ENCODE data around the gene SIGLEC14. TPM values are rescaled to one million over a fixed set of nuclear protein-coding genes. Genes with fewer than 3 reads are reported as not detected.
"Not testable (repeated sequence)": the region's sequence is repeated elsewhere in the genome, so short reads cannot be mapped to it uniquely, and the experiment has no call there.

SIGLEC14 gene
- total and polyA plus RNA-seq, 9 donors, result 0.11 to 4.1 (median 0.83) TPM; not detected in 2

DNA sequence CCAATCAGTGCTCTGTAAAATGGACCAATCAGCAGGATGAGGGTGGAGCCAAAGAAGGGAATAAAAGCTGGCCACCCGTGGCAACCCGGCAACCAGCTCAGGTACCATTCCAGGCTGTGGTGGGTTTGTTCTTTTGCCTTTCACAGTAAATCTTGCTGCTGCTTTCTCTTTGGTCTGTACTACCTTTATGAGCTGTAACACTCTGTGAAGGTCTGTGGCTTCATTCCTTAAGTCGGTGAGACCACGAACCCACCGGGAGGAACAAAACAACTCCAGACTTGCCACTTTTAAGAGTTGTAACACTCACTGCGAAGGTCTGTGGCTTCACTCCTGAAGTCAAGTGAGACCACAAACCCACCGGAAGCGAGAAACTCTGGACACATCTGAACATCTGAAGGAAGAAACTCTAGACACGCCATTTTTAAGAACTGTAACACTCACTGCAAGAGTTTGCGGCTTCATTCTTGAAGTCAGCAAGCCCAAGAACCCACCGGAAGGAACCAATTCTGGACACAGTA, 30.0 kb upstream of the SIGLEC14 start:
- intact Hi-C loops (cut with DNase I), result no loop called here
- Histone ChIP-seq H3K36me3 (no peaks in the 10 kb centered on the region), H3K9me3 (no peaks in the 10 kb centered on the region), H3K4me1 (ENCODE audit: insufficient read depth) (peaks cover 2% of the 10 kb centered on the region), H3K27me3 (no peaks in the 10 kb centered on the region), H3K4me3 (no peak overlapping the region), H3K27ac (no peak overlapping the region)
- TF ChIP-seq, protein P1, sequence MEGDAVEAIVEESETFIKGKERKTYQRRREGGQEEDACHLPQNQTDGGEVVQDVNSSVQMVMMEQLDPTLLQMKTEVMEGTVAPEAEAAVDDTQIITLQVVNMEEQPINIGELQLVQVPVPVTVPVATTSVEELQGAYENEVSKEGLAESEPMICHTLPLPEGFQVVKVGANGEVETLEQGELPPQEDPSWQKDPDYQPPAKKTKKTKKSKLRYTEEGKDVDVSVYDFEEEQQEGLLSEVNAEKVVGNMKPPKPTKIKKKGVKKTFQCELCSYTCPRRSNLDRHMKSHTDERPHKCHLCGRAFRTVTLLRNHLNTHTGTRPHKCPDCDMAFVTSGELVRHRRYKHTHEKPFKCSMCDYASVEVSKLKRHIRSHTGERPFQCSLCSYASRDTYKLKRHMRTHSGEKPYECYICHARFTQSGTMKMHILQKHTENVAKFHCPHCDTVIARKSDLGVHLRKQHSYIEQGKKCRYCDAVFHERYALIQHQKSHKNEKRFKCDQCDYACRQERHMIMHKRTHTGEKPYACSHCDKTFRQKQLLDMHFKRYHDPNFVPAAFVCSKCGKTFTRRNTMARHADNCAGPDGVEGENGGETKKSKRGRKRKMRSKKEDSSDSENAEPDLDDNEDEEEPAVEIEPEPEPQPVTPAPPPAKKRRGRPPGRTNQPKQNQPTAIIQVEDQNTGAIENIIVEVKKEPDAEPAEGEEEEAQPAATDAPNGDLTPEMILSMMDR (IDR thresholded peaks at IDR 0.05), result no peak
- TF ChIP-seq POLR2A (IDR thresholded peaks at IDR 0.05) (no peak), EP300 (IDR thresholded peaks at IDR 0.05) (no peak)
- no peak for DNase-seq
- 70 to 71% (median 70%) methylated on average over 11 of the region's 11 CpGs for WGBS, 3 donors

DNA sequence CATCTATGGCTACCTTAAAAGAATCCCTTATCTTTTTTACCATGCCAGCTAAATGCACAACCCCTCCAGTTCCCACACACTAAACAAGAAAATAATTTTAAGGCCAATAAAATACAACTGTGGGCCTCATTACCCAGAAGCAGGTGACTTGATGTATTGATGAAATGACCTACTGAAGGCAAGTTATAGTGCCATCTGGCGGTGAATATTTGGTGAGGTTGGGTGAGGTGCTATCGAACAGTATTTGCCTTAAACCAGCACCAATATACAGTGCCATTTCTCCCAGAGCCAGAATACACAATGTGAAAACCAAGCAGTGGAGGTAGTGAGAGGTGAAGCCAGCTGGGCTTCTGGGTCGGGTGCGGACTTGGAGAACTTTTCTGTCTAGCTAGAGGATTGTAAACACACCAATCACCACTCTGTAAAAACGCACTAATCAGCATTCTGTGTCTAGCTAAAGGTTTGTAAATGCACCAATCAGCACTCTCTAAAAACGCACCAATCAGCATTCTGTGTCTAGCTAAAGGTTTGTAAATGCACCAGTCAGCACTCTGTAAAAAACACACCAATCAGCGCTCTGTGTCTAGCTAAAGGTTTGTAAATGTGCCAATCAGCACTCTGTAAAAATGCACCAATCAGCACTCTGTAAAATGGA, 29.4 kb upstream of the SIGLEC14 start:
- H3K9me3 ChIP-seq; H3K27me3 ChIP-seq; H3K36me3 ChIP-seq; H3K4me1 ChIP-seq (ENCODE audit: insufficient read depth); H3K27ac ChIP-seq; intact Hi-C loops (cut with DNase I); DNase-seq; H3K4me3 ChIP-seq: not testable (repeated sequence)
- 50 to 63% (median 61%) methylated on average over 7 of the region's 7 CpGs for WGBS, 3 donors

DNA sequence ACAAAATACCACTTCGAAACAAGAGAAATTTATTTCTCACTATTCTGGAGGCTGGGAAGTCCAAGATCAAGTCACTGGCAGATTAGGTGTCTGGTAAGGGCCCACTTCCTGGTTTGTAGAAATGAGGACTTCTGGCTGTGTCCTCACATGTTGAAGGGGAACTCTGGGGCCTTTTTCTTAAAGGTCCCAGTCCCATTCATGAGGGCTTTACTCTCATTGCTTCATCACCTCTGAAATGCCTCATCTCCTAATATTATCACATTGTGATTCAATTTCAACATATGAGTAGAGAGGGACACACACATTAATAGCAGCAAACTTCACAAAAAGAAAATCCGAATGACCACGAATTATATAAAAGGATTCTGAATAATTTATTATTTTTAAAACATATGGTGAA, 21.6 kb upstream of the SIGLEC14 start:
- Histone ChIP-seq H3K27ac (no peak overlapping the region), H3K4me3 (no peak overlapping the region), H3K36me3 (no peaks in the 10 kb centered on the region), H3K9me3 (no peaks in the 10 kb centered on the region), H3K4me1 (ENCODE audit: insufficient read depth) (no peaks in the 10 kb centered on the region), H3K27me3 (no peaks in the 10 kb centered on the region)
- TF ChIP-seq EP300 (IDR thresholded peaks at IDR 0.05) (no peak), POLR2A (IDR thresholded peaks at IDR 0.05) (no peak)
- TF ChIP-seq, protein P1 (IDR thresholded peaks at IDR 0.05), result no peak
- 56 to 82% (median 68%) methylated on average over 3 of the region's 3 CpGs for WGBS, 3 donors
- intact Hi-C loops (cut with DNase I), result no loop called here
- no peak for DNase-seq

DNA sequence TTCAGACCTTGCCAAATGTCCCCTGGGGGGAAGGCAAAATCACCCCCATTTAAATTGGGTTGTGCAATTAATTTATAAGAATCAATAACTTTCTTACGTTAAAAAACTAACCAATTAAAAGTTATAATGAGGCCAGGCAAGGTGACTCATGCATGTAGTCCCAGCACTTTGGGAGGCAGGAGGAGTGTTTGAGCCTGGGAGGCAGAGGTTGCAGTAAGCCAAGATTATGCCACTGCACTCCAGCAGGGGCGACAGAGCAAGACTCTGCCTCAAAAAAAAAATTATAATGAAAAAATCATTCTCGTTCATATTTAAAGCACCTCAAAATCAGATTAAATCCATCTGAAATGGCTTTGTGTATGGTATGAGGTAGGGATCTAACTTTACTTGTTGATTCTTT, 18.4 kb upstream of the SIGLEC14 start:
- H3K36me3 ChIP-seq, result no peaks in the 10 kb centered on the region
- H3K4me1 ChIP-seq (ENCODE audit: insufficient read depth), result no peaks in the 10 kb centered on the region
- intact Hi-C loops (cut with DNase I), result no loop called here
- no peak overlapping the region for H3K27ac ChIP-seq
- no peaks in the 10 kb centered on the region for H3K27me3 ChIP-seq
- no peak overlapping the region for H3K4me3 ChIP-seq
- H3K9me3 ChIP-seq, result no peaks in the 10 kb centered on the region
- no peak for DNase-seq
- WGBS, 3 donors, result 49 to 55% (median 54%) methylated on average over 3 of the region's 3 CpGs
- TF ChIP-seq POLR2A (IDR thresholded peaks at IDR 0.05), result no peak
- no peak for TF ChIP-seq EP300 (IDR thresholded peaks at IDR 0.05)
- TF ChIP-seq, protein P1 (IDR thresholded peaks at IDR 0.05), result no peak

DNA sequence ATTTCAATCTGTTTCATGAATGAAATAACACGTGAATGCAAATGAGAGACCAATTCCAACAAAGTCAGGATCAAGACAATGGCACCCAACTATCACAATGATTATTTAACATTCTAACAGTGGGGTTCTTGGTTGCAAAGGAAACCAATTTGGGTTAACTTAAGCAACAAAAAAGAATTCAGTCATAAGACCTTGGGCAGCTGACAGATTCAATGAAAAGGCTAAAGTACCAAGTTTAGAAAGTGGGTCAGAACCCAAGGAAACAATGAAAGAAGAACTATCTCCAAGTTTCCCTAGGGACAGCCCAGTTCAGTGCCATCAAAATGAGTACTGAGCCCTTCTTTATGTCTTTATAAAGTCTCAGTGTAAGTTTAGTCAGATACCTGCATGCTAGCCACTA, 17.5 kb upstream of the SIGLEC14 start:
- no peak for DNase-seq
- intact Hi-C loops (cut with DNase I), result no loop called here
- no peaks in the 10 kb centered on the region for H3K36me3 ChIP-seq
- no peaks in the 10 kb centered on the region for H3K27me3 ChIP-seq
- no peaks in the 10 kb centered on the region for H3K9me3 ChIP-seq
- H3K4me1 ChIP-seq (ENCODE audit: insufficient read depth), result no peaks in the 10 kb centered on the region
- TF ChIP-seq EP300 (IDR thresholded peaks at IDR 0.05) (no peak), POLR2A (IDR thresholded peaks at IDR 0.05) (no peak)
- TF ChIP-seq, protein P1 (IDR thresholded peaks at IDR 0.05), result no peak
- 11 to 21% (median 13%) methylated on average over 1 of the region's 1 CpG for WGBS, 3 donors
- no peak overlapping the region for H3K27ac ChIP-seq
- H3K4me3 ChIP-seq, result no peak overlapping the region
